NCI-H524 treated with DMSO at 0.1 percent for 48 hours (cell line): ENCODE measurements around the gene ZNF174.

ENCODE experiments used
- DNase-seq: peaks from one replicate; lab custom pipeline; 2025; lab: John Stamatoyannopoulos, UW

The ZNF174 gene

GRCh38 chr16:3400779-3401688 lies at the start of gene ZNF174, which contains the start of gene ZSCAN32:
Gene ZNF174 (plus strand): TSS chr16:3401215. CDS start chr16:3402005, 790 bp downstream.
Gene ZSCAN32 (minus strand): TSS chr16:3401004. CDS start chr16:3397557, 3,447 bp downstream.
- peak; percentile 94 for DNase-seq

DNA sequence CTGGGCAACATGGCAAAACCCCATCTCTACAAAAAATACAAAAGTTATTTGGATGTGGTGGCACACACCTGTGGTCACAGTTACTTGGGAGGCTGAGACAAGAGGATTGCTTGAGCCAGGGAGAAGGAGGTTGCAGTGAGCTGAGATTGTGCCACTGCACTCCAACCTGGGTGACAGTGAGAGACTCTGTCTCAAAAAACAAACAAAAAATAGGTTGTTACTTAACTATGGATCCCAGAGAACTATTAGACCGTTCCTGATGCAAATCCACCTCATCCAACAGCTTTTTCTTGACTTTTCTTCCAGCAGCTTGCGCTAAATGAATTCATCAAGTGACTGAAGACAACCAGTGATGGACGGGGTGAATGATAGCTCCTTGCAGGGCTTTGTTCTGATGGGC lies 45.4 kb upstream of the ZNF174 start, which contains the start of gene OR2C1:
TSS of gene OR2C1 (plus strand) at position 301 of the 400 bp plus-strand sequence. CDS start at position 353, 52 bp downstream.
- no peak for DNase-seq

- DNase-seq, result no peak
Measured at GRCh38 chr16:3356118-3356517, 44.9 kb upstream of the ZNF174 start.

DNA sequence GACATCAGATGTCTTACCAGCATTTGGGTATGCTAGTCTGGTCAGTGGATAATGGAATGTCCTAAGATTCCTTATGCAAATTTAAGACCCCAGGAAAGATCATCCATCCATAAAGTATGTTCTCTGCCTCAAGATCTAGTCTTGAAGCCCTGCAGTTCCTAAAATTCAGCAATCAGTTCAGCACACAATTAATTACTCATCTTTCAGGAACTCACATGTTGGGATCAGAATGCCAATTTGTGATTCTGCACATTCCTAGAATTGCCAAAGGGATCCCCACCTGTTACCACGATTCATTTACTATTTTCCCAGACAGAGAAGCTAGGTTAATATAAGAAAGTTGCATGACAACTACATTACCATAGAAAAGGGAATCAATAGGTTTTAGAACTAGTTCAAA lies 42.1 kb upstream of the ZNF174 start:
- DNase-seq, result no peak

DNA sequence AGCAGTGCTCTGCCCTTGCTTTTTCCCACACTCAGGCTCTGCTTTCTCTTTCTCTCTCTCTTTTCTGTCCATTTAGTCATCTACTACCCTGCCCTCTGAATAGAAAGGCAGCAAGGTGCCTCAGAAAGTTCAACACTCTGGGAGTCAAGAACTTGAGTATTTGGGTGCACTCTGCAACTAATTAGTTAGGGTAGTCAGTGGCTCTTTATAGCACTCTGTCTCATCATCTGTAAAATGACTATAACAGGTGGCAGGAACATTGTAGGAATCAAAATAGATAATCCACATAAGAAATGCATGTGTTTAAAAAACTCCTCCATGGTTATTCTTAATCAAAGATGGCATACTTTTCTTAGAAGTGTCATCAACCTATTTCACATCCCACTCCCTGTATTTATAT lies 38.1 kb upstream of the ZNF174 start:
- no peak for DNase-seq

- no peak for DNase-seq
Measured at GRCh38 chr16:3363793-3364192, 37.2 kb upstream of the ZNF174 start.

DNA sequence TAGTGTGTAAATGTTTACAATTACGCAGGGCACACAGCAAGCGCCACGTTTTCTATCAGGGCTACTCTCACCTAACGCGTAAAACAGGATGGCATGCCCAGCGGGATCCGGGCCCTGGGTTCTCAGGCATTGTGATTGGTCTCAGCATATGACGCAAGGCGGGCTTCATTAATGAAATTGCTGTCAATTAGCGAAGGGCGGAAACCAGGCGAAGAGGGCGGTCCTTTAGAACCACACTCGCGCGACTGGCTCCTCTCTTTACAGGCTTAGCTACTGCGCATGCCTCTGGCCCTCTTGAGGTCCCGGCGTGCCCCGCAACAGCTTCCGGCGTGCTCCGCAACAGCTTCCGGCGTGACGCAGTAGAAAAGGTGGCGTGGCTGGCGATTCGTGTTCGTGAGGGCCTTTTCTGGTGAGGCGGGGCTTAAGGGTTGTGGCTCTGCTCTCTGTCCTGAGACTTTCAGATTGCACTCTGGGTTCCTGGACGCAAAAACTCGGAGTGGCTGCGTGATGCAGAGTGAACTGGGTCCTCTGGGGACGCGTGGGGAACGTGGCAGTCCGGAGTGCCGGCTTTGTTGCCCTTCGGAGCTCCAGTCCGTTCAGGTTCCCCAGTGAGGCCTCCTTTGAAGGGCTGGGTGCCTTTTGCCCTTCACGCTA lies 36.1 kb upstream of the ZNF174 start:
- DNase-seq, result no peak

DNA sequence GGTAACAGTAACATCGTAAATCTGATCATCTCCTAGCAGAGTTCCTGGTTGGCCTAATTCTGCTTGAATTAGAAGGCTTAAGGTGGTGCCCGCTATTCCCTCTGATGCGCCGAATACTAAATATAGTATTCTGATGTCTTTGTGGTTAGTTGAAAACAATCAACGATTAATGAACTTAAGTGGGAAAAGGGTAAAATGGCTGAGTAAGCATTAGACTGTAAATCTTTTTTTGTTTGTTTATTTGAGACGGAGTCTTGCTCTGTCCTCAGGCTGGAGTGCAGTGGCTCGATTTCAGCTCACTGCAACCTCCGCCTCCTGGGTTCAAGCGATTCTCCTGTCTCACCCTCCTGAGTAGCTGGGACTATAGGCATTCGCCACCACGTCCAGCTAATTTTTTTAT lies 31.9 kb upstream of the ZNF174 start:
- no peak for DNase-seq

DNA sequence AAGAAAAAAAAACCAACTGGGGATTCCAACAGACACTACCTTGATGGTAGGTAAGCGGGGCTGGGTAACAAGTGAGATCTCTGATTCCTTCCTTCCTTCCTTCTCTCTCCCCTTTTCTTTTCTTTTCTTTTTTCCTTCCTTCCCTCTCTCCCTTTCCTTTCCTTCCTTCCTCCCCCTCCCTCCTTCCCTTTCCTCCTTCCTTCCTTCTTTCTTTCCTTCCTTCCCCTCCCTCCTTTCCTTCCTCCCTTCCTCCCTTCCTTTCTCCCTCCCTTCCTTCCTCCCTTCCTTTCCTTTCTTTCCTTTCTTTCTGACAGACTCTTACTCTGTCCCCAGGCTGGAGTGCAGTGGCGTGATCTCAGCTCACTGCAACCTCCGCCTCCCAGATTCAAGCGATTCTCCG lies 25.3 kb upstream of the ZNF174 start:
- DNase-seq, result no peak

DNA sequence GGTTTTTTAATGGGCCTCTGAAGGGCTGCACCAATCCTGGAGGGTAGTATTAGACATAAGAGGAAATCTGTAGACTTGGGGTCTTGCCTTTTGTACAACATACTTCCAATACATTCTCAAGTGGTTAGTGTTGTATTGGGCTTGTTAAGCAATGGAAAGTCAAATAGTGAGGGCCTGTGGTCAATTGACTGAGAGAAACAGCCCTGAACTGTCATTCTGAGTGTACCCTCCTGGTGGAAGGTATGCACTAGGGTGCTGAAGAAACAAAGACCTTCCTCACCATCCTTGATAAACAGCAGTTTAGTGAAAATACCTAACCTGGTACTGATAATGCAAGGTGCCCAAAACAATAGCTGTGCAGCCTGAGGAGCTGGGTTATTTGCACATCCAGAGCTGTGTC lies 23.1 kb upstream of the ZNF174 start:
- no peak for DNase-seq

DNA sequence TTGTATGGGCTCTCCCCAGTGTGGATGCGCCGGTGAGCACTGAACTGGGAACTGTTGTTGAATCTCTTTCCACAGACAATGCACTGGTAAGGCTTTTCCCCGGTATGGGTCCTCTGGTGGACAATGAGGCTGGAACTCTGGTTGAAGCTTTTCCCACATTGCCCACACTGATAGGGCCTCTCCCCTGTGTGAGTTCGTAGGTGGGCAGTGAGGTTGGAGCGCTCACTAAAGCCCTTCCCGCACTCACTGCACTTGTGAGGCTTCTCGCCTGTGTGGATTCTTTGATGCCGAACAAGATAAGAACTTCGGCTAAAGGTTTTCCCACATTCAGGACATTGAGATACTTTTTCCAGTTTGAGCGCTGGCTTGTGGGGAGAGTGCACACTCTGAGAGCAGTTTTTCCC lies 18.0 kb upstream of the ZNF174 start:
- no peak for DNase-seq

DNA sequence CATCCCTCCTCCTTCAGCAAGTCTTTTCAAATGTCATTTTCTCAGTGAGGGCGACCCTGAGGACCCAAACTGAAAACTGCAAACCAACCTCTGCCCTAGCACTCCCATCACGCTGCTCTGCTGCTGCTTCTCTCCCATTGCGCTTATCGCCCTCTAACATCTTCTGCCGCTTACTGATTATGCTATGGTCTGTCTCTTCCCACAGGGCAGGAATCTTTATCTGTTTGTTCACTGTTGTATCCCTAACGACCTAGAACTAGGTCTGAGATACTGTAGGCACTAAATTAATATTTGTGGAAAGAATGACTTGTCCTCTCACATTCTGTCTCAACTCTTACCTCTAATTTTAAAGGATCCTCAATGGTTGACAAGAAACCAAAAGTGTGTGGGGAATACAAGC lies 12.7 kb upstream of the ZNF174 start:
- DNase-seq, result no peak

GRCh38 chr16:3389663-3390338 lies 11.2 kb upstream of the ZNF174 start:
- DNase-seq, result no peak

DNA sequence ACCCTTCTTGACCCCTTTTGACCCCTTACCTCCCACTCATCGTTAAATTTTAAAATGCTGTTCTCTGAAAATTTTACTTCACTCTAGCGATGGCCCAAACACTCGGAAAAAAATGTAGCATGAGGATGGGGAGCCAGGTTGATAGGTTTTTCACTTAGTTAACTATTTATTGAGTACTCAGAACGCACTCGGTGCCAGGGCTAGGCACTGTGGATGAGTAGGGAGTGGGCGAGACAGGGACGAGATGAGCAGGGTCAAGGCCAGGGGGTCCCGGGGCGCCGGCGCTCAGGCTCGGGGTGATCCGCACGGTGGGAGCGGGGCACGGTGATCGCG lies 603 bp upstream of the ZNF174 start:
- no peak for DNase-seq

- DNase-seq, result no peak
Measured at GRCh38 chr16:3401719-3402397, 843 bp downstream of the ZNF174 start.

DNA sequence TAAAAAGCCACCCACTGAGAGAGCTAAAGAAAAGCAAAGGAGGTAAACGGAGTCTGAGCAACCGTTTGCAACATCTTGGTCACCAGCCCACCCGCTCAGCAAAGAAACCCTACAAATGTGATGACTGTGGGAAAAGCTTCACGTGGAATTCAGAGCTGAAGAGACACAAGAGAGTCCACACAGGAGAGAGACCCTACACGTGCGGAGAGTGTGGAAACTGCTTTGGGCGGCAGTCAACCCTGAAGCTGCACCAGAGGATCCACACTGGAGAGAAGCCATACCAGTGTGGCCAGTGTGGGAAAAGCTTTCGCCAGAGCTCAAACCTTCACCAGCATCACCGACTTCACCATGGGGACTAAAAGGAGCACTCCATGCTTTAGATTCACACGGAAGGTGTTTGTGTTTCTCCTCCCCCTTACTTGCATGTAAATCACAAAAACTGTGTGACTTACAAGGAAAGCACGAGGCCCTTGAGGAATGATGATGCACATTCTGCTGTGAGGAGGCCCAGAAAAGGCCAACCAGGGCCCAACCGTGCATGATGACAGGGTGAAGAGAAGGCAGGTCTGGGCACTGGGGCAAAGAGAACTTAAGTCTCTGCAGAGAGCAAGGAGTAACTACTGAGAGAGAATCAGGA lies 7.7 kb downstream of the ZNF174 start:
- DNase-seq, result no peak

DNA sequence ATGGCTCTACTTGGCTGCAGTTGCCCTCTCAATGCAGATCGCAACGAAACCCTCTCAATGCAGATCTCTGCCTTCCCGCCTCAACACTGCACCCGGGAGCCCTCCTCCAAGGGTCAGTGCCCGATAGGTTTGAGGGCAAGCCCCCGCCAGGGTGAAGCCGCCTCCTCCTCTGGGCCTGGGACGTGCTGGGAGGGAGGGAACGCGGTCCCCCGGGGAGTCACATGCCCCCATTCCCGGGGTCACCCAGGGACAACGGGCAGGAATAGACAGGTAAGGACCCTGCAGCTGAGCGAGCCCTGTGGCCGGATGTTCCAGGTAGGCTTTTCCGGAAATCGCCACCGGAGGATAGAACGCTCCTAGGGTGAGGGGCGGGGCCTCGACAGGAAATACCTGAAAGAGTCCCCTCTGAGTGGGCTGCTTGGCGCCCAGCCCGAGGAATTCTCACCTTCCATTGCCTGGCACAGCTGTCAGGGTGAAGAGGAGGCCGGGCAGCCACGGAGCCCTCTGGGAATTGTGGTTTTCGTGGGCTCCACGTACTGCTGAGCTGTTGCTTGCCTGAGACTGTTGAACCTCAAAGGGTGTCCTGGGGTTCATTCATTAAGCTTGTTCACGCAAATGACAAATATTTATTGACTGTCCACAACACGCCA lies 12.8 kb downstream of the ZNF174 start:
- DNase-seq, result no peak

DNA sequence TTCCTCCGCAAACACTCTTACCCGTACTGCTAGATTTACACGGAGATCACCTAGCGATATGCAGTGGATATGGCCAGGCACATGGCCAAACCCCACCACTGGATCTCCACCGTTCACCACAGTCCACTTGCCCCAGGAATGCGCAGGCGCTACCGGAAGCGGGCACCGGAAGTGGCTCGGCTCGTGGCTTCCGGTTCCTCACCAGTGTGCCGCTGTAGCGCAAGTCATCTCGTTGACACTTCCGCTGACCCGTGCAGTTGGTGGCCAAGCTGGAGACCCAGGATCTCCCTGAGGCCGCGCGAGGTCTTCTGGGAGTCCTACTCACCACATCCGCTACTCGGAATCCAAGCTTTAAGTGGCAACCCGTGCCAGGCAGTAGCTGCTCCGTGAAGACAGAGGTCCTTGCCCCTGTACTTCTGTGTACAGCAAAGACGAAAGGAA lies 30.8 kb downstream of the ZNF174 start:
- no peak for DNase-seq

- DNase-seq, result no peak
Measured at GRCh38 chr16:3434373-3434772, 33.4 kb downstream of the ZNF174 start.

DNA sequence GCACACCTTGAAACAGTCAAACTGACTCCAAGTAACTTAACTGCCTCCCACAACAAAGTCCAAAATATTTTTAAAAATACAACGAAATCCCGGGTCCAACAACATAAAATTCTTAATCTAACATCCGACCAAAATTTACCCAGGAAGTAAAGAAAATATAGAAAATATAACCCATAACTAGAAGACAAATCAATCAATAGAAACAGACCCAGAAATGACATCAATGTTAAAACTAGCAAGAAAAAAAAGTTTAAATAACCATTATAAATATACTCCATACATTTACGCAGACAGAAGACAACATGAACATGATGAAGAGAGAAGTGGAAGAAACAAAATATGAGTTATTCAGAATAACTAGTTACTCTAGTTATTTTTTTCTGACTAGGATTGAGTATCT lies 38.6 kb downstream of the ZNF174 start:
- DNase-seq, result no peak
